Medulla oblongata (tissue), 1 donor: ENCODE results near the gene UBE2F.
A peak's percentile ranks its signal among the peaks of the same experiment; 100 is the strongest.
"Not testable (repeated sequence)": the region's sequence is repeated elsewhere in the genome, so short reads cannot be mapped to it uniquely, and the experiment has no call there.

Experiments
- DNase-seq: peaks from one replicate; pipeline ENCODE4 v3.0.0-alpha.2; 2015; ENCODE audit errors: extremely low spot score

The UBE2F gene

DNA sequence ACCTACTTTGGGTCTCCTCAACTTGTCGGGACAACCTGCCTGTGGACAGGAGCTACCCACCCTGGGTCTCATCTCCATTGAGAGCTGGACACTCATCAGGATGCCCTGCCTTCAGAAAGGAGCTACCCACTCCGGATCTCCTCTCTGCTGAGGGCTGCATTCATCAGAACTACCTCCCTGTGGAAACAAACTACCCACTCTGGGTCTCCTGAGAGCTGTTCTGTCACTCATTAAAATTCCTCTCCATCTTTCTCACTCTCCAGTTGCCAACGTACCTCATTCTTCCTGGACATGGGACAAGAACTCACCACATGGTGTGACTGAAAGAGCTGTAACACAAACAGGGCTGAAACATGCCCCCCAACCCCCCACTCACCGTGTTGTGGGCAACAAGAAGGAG, 22.5 kb upstream of the UBE2F start:
- DNase-seq, result no peak

DNA sequence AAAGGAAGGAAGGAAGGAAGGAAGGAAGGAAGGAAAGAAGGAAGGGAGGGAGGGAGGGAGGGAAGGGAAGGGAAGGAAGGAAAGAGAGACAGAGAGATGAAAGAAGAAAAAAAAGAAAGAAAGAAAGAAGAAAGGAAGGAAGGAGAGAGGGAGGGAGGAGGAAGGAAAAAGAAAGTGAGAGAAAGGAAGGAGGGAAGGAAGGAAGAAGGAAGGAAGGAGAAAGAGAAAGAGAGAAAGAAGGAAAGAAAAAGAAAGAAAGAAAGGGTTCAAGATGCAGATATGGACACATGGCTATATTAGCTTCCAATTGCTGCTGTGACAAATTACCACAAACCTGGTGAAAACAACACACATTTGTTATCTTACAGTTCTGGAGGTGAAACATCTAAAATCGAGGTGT, 20.4 kb upstream of the UBE2F start:
- no peak for DNase-seq

- DNase-seq, result not testable (repeated sequence)
Observed at GRCh38 chr2:237951354-237951753, 15.5 kb upstream of the UBE2F start.

GRCh38 chr2:237951878-237952277, 14.9 kb upstream of the UBE2F start:
- DNase-seq, result no peak

DNA sequence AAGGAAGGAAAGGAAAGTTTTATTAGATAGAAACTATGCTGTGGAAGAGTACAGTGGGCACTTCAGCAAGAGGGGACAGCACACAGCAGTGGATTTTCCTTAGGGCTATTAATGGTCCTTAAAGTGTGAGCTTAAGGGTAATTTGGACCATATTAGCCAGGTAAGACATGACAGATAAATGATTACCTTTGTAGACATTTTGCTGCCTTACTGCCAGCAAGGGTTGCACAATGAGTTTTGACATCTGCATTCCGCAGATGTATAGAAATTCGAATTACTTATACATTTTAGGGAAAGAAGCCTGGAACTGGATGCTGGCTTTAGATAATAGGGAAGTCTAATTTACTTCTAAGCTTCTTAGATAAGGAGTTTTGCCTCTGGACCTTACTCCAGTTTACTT, 14.0 kb upstream of the UBE2F start:
- no peak for DNase-seq

GRCh38 chr2:237955640-237956401, 11.0 kb upstream of the UBE2F start:
- DNase-seq, result no peak

DNA sequence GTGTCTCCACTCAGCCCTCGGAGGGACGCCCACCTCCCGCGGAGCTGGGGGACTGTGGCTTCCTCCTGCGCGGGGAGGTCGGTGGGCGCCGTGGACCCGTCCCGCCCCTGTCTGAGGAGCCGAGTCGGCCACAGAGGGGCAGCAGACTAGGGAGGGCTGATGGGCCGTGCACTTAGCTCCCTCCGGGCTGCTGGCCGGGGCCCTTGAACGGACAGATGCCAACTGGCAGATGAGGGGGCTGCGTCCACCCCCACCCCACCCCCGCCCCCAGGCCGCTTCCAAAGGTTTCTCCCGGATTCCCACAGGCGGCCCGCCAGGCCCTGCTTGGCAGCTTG, 10.4 kb upstream of the UBE2F start:
- DNase-seq, result no peak

- no peak for DNase-seq
Observed at GRCh38 chr2:237961637-237962036, 5.2 kb upstream of the UBE2F start.

- no peak for DNase-seq
Observed at GRCh38 chr2:237962432-237963084, 4.3 kb upstream of the UBE2F start.

DNA sequence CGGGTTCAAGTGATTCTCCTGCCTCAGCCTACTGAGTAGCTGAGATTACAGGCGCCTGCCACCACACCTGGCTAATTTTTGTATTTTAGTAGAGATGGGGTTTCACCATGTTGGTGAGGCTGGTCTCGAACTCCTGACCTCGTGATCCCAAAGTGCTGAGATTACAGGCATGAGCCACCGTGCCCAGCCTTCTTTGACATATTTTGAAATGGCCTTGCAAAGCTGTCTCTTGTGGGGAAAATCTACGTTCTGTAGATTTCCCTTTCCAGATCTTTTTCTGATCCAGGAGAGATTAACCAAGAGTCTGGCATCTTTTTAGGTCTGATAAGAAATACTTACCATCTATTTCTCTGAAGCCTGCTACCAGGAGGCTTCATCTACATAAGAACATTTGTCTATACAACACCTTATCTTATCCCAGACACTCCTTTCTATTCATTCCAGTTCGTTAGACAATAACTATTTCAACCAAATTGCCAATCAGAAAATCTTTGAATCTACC, 3.3 kb upstream of the UBE2F start:
- not testable (repeated sequence) for DNase-seq

DNA sequence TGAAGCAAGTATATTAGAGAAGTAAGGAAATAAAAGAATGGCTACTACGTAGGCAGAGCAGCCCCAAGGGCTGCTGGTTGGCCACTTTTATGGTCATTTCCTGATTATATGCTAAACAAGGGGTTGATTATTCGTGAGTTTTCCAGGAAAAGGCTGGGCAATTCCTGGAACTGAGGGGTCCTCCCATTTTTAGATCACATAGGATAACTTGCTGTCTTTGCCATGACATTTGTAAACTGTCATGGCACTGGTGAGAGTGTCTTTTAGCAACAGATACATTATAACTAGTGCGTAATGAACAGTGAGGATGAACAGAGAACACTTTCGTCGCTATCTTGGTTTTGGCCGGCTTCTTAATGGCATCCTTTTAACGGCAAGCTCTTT, 2.6 kb upstream of the UBE2F start:
- DNase-seq, result no peak

- DNase-seq, result no peak
Observed at GRCh38 chr2:237964578-237965404, 2.0 kb upstream of the UBE2F start.

- DNase-seq, result not testable (repeated sequence)
Observed at GRCh38 chr2:237965844-237966243, 970 bp upstream of the UBE2F start.

DNA sequence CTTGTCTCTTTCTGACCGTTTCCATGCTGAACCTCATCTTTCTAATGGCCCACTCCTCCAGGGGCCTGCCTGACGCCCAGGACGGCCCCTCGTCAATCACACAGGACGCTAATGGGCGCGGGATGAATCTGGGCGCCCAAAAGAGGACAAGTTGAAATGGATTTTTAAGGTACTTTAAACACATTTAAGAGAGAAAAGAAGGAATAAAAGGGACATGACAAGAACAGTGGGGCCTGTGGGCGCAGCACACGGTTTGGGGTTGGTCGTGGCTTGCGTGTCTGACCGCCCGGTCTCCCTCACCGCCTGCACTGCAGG, 607 bp upstream of the UBE2F start:
- DNase-seq, result no peak

DNA sequence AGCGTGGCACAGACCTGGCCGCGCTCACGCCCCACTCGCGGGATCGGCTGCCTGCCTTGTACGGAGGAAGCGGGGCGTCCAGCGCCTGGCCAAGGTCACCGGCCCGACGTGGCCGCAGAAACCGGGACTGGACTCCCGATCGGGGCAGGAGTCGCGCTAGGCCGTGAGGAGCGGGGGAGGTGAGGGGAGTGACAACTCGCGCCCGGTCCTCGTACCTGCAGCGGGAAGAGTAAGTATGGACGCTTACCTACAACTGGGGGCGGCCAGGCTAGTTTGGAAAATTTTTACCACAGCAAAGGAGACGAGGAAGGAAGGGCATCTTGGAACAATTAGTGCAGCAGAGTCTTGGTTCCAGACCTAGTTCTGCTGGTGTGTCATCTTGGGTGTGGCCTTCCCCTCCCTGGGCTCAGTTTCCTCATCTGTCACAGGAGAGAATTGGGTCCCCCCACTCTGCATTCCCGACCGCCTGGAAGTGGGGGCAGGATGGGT, 693 bp downstream of the UBE2F start:
- peak; percentile 16 for DNase-seq

- peak; percentile 93 for DNase-seq
Observed at GRCh38 chr2:237968048-237968862, 1.4 kb downstream of the UBE2F start.

- no peak for DNase-seq
Observed at GRCh38 chr2:237971661-237972060, 4.8 kb downstream of the UBE2F start.

GRCh38 chr2:237972211-237972610, 5.4 kb downstream of the UBE2F start:
- DNase-seq, result no peak

GRCh38 chr2:237972936-237973335, 6.1 kb downstream of the UBE2F start:
- DNase-seq, result no peak

GRCh38 chr2:237977380-237977779, 10.6 kb downstream of the UBE2F start:
- no peak for DNase-seq

DNA sequence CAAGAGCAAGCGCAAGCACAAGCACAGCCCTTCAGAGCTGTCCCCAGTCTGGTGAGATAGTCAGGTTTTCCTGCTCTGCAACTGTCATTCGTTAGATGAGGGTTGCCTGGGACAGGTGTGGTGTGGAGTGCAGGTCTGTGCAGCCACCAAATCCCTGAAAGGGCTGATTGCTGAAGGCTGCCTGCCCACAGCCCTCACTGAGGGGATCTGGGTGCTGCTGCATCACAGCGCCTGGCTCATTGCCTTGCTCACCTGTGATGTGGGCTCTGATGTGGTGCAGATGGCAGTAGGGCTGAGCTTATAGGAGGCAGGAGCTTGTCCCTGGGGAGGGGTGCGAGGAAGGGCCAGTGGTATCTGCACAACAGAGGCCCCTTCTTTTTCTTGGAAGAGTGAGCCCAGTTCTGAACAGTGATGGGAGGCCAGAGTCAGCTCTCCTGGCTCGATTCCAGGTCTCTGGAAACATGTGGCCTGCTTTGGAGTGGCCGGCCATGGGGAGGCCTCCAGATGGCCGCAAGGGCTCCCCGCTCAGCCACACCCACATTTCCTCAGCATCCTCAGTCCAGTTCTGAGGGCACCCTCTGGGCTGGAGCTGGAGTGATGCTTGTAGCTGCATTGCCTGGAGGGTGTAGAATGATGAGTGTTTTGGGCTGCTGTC, 11.4 kb downstream of the UBE2F start:
- peak; percentile 81 for DNase-seq
